ENCODE results near the gene RAB11FIP3.
"Not testable (repeated sequence)": the region's sequence is repeated elsewhere in the genome, so short reads cannot be mapped to it uniquely, and the experiment has no call there.

RAB11FIP3 gene

GRCh38 chr16:469459-469858 lies 44.0 kb downstream of the RAB11FIP3 start:
- not testable (repeated sequence) for DNase-seq

GRCh38 chr16:470418-470817 lies 45.0 kb downstream of the RAB11FIP3 start:
- no peak for DNase-seq

- DNase-seq = no peak
Measured at GRCh38 chr16:471353-472198, 46.1 kb downstream of the RAB11FIP3 start.

- DNase-seq = no peak
Measured at GRCh38 chr16:472199-472504, 46.7 kb downstream of the RAB11FIP3 start.

GRCh38 chr16:473046-474043 lies 47.9 kb downstream of the RAB11FIP3 start:
- DNase-seq = no peak

- DNase-seq = no peak
Measured at GRCh38 chr16:474420-475122, 49.1 kb downstream of the RAB11FIP3 start.

GRCh38 chr16:476039-476438 lies 50.6 kb downstream of the RAB11FIP3 start:
- no peak for DNase-seq

- no peak for DNase-seq
Measured at GRCh38 chr16:477301-478157, 52.1 kb downstream of the RAB11FIP3 start.

- not testable (repeated sequence) for DNase-seq
Measured at GRCh38 chr16:478287-478686, 52.8 kb downstream of the RAB11FIP3 start.

GRCh38 chr16:482468-483185 lies 57.2 kb downstream of the RAB11FIP3 start:
- DNase-seq = no peak

GRCh38 chr16:483341-484075 lies 58.1 kb downstream of the RAB11FIP3 start:
- no peak for DNase-seq

- DNase-seq = no peak
Measured at GRCh38 chr16:489606-490005, 64.2 kb downstream of the RAB11FIP3 start.

- no peak for DNase-seq
Measured at GRCh38 chr16:490768-491167, 65.3 kb downstream of the RAB11FIP3 start.

- no peak for DNase-seq
Measured at GRCh38 chr16:491220-491919, 65.9 kb downstream of the RAB11FIP3 start.

- DNase-seq = no peak
Measured at GRCh38 chr16:492211-492875, 66.9 kb downstream of the RAB11FIP3 start.

- DNase-seq = not testable (repeated sequence)
Measured at GRCh38 chr16:494676-495075, 69.2 kb downstream of the RAB11FIP3 start.

GRCh38 chr16:495127-495748 lies 69.8 kb downstream of the RAB11FIP3 start:
- peak; percentile 21 for DNase-seq

GRCh38 chr16:496097-496886 lies 70.8 kb downstream of the RAB11FIP3 start:
- DNase-seq = no peak
